Measurements from ENCODE around the gene CNOT1.

Gene CNOT1

DNA sequence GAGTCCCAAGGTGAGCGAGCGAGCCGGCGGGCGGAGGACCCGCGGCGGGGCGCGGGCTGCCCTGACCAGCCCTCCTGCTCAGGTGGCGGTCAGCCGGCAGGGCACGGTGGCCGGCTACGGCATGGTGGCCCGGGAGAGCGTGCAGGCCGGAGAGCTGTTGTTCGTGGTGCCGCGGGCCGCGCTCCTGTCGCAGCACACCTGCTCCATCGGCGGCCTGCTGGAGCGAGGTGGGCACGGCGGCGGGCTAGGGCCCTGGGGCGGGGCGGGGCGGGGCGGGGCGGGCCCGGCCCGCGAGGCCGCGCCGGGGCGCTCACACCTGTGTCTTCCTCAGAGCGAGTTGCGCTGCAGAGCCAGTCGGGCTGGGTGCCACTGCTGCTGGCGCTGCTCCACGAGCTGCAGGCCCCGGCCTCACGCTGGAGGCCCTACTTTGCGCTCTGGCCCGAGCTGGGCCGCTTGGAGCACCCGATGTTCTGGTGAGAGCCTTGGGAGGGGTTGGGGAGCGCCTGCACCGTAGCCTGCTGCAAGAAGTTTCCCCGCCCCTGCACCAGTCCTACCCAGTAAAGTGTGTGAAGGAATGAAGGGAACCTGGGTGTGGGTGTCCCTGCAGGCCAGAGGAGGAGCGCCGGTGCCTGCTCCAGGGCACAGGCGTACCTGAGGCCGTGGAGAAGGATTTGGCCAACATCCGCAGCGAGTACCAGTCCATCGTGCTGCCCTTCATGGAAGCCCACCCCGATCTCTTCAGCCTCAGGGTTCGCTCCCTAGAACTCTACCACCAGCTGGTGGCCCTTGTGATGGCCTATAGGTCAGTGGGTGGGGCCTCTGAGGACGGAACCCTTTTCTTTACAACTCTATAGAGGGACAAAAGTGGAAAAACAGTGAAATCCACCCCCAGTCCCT lies 113.5 kb downstream of the CNOT1 start:
- DNase-seq, result no peak

GRCh38 chr16:58515125-58515870 lies 114.3 kb downstream of the CNOT1 start, which contains the start of gene SETD6:
TSS of gene SETD6 (plus strand) at chr16:58515517. CDS start at chr16:58515538, 21 bp downstream.
- peak; percentile 81 for DNase-seq

GRCh38 chr16:58513874-58514273 lies 115.8 kb downstream of the CNOT1 start:
- DNase-seq, result no peak

- DNase-seq, result peak; percentile 55
Measured at GRCh38 chr16:58511933-58512815, 117.5 kb downstream of the CNOT1 start.

DNA sequence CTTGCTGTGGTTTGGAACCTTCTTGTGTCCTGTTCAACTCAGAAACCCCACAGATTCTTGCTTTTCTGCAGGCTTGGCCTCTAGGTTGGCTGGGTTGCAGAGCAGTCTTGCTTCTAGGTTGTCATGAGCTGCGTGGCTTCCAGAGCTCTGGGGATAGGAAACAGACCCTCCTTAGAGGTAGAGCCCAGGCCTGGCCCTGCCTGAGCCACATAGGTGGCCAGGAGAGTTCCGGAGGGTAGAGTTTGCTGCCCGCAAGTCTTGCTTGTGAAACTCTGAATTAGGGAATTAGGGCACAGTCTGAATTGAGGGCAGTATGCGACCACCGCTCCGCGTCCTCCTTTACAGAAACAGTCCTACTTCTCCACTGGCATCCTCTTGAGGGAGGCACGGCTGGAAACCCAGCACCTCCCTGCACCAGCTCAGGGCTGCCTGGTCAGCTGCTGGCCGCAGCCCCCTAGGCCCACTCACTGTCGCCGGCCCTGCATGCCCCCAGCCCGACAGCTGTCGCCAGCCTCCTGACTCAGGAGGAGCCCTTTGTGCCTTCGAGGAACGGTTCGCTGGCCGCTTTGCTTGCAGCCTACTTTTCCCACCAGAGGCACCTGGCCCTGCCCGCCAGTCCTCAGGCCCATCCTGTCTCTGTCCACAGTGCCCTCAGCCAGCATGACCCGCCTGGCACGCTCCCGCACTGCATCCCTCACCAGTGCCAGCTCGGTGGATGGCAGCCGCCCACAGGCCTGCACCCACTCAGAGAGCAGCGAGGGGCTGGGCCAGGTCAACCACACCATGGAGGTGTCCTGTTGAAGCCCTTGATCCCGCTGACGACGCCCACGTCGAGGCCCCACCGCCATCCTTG lies 118.6 kb downstream of the CNOT1 start:
- DNase-seq, result no peak

DNA sequence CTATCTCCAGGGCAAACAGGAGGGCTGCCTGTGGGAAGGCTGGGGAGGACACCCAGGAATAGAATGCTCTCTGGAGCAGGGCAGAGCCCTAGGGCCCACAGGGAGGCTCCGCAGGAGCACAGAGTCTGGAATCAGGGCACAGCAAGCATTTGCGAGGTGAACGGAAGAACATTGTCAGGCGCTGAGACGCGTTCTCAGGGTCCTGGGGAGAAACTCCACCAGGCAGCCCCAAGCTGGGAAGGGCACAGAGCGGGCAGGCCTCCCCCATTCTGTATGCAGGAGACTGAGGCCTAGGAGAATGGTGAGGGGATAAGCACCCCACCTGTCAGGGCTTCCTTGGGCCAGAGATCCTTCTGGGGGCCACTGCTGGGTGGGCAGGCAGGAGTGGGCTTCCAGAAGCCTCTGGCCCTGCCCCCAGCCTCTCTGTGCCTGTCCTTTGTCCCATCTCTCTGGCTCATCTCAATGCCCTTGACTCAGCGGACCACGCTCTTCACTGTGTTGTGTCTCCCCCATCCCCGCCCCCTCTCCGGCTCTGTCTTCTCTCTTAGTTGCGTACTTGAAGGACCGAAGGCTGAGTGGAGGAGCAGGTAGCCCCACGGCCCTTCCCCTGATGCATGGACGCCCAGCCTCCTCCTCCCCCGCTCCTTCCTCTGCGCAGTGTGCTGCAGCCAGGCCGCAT lies 119.4 kb downstream of the CNOT1 start:
- DNase-seq, result no peak

DNA sequence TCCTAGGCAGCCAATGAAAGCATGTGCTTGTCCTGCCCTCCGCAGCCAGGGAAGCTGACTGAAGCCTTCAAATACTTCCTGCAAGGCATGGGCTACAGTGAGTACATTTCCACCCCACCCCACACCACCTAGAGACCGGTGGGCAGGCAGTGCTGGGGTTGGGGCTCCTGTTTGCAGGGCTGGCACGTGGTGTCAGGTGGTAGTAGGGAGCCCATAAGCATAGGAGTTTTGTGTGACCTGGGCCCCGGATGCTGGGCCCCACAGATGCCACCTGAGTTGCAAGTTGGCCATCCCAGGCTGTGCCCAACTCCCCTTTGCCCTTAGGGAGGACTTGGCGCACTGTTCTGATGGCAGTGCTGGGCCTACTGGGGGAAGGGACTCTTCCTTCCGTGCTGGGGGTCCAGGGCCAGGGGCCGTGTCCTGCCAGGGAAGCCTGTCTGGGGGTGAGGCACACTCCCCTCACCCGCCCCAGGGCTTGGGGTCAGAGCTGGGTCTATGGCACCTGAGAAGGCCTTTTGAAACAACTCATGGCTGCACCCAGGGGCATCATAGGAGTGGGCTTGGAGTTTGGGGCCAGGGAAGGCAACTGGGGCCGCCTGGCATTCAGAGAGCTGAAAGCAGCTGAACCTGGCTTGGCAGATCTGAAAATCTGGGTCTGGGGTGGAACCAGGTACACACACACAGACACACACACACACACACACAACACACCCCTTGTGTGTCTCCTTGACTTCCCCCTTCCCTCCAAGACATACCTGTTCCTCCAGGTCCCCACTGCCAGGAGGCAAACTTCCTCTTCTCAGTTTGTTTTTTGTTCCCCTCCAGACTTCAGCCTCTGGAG lies 120.2 kb downstream of the CNOT1 start:
- no peak for DNase-seq

GRCh38 chr16:58508671-58509251 lies 120.9 kb downstream of the CNOT1 start:
- DNase-seq, result no peak

DNA sequence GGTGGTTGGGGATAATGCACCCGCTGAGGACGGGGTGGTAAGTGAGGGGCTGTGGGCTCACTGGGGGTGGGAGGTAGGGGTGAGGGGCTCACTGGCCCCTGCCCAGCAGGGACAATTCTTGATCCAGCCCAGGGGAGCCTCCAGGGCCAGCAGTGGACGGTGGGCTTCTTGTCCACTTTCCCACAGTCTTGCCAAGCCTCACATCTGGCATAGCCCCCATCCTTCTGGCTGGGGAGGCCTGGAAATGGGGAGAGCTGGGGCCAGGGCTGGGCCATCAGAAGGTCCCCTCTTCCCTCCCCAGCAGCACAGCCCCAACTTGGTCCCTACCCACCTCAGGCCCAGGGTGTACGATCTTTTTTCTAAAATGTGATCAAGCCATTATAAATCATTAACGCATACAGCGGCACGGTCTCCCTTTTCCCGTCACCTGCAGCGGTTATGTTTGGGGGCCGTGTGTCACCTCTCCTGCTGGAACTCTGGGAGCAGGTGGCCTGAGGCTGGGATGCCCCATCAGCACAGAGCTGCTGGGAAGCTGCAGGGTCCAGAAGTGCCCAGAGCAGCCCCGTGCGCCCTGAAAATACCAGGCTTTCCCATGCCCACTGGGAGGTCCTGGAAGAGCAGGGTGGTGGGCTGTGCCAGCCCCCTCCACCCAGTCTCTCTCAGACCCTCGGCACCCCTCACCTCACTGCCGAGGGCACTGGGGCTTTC lies 121.5 kb downstream of the CNOT1 start:
- DNase-seq, result no peak

- DNase-seq, result no peak
Measured at GRCh38 chr16:58507195-58507962, 122.2 kb downstream of the CNOT1 start.

- DNase-seq, result no peak
Measured at GRCh38 chr16:58506241-58507194, 123.1 kb downstream of the CNOT1 start.

GRCh38 chr16:58503863-58504688 lies 125.5 kb downstream of the CNOT1 start:
- no peak for DNase-seq

GRCh38 chr16:58503166-58503862 lies 126.3 kb downstream of the CNOT1 start:
- no peak for DNase-seq

DNA sequence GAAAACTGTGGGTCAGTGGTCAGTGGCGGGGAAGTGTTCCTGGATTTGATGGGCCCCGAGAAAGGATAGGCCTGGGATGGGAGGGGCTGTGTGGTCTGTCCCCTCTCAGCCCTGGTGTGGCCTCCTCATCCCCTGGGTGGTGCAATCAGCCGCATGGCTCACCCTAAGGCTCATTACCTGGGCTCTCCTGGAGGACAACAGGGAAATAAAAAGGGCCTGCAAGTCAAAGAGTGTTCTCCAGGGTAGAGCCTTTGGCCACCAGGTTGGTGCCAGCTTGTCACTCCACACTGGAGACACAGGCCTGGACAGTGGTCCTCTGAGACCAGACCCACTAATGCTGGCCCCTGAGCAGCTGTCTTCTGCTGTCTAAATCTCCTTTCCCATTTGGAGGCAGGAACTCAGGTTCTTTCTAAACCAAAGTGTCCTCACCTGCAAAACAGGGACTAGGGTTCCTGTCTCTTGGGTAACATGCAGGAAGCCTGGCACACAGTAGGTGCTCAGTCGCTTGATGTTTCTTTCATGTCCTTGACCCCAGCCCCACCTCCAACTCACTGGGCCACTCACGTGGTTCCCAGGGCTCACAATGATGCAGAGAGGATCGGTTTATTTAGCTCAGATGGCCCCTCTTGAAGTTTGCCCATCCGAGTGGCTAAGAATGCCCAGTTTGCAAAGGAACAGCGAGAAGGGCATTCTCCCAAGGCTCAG lies 127.3 kb downstream of the CNOT1 start:
- DNase-seq, result no peak
